ENCODE results near the gene SLC52A1. TPM values are rescaled to one million over a fixed set of nuclear protein-coding genes. Genes with fewer than 3 reads are reported as not detected.

Gene SLC52A1
- total RNA-seq, 1 donor from 2014 or later = 0.20 TPM

DNA sequence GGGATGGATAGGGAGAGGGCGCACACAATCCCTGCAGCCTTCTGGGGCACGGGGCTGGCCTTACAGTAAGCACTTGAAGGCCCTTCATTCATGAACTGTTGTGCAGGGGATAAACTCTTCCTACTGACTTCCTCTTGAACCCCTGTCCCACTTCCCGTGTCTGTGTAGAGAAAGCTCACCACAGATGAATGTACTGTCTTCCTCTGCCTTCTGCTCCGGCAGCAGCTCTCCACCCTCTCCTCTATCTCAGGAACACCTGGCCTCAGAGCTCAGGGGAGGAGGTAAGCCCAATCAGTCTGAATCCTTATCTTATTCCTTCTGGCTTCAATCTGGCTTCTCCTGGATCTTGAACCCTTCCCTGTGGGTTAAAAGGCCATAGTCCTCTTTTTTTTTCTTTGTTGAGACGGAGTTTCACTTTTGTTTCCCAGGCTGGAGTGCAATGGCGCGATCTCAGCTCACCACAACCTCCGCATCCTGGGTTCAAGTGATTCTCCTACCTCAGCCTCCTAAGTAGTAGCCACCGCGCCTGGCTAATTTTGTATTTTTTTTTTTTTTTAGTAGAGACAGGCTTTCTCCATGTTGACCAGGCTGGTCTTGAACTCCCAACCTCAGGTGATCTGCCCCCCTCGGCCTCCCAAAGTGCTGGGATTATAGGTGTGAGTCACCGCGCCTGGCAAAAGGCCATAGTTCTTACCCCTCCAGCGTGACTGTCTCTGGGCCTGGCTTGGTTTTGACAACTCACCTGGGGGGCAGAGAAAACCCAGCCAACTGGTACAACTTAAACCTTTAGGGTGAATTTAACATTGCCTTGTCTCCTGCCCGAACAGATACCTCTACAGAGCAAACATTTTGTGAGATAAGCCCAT lies 7.2 kb upstream of the SLC52A1 start:
- no peak for TF ChIP-seq CTCF (IDR thresholded peaks at IDR 0.05; ENCODE audit: unreplicated experiment)
- Mint-ChIP-seq H3K27ac (no peak overlapping the region), H3K27me3 (ENCODE audit: low read depth) (peaks cover 4% of the 10 kb centered on the region), H3K36me3 (no peaks in the 10 kb centered on the region), H3K4me3 (no peak overlapping the region), H3K4me1 (no peaks in the 10 kb centered on the region), H3K9me3 (peaks cover 4% of the 10 kb centered on the region)
- DNase-seq (ENCODE audit: low spot score in 2 of 2, unreplicated experiment in 2 of 2) = no peak

- Mint-ChIP-seq H3K27ac (no peak overlapping the region), H3K9me3 (peaks cover 1% of the 10 kb centered on the region), H3K27me3 (ENCODE audit: low read depth) (peaks cover 35% of the 10 kb centered on the region), H3K4me1 (peaks cover 3% of the 10 kb centered on the region), H3K36me3 (no peaks in the 10 kb centered on the region), H3K4me3 (peak overlapping the region; percentile 20)
- DNase-seq (ENCODE audit: low spot score in 2 of 2, unreplicated experiment in 2 of 2) = no peak
- no peak for TF ChIP-seq CTCF (IDR thresholded peaks at IDR 0.05; ENCODE audit: unreplicated experiment)
Measured at GRCh38 chr17:5034651-5035050, 575 bp downstream of the SLC52A1 start.

DNA sequence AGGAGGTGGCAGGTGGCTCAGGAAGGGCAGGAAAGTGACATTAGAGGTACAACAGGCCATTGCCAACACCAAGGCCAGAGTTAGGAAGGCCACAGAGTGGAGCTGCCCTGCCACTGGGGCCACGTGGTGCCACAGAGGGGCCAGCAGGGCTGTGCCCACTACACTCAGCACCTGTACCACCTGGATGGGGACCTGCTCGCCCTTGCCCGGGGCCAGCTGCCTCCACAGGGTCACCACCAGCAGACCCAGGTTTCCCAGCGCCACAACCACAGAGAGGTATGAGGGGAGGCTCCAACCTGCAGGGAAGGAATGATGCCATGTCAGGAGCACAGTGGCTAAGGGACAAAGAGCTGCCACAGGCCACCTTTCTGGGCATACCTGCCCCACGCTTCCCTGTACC lies 1.2 kb downstream of the SLC52A1 start:
- H3K27ac Mint-ChIP-seq = no peak overlapping the region
- peak; percentile 3 for TF ChIP-seq CTCF (IDR thresholded peaks at IDR 0.05; ENCODE audit: unreplicated experiment)
- no peaks in the 10 kb centered on the region for H3K36me3 Mint-ChIP-seq
- no peak overlapping the region for H3K4me3 Mint-ChIP-seq
- no peaks in the 10 kb centered on the region for H3K9me3 Mint-ChIP-seq
- peaks cover 38% of the 10 kb centered on the region for H3K27me3 Mint-ChIP-seq (ENCODE audit: low read depth)
- H3K4me1 Mint-ChIP-seq = peaks cover 3% of the 10 kb centered on the region
- no peak for DNase-seq (ENCODE audit: low spot score in 2 of 2, unreplicated experiment in 2 of 2)

- Mint-ChIP-seq H3K27me3 (ENCODE audit: low read depth) (peaks cover 38% of the 10 kb centered on the region), H3K9me3 (no peaks in the 10 kb centered on the region), H3K36me3 (no peaks in the 10 kb centered on the region), H3K27ac (no peak overlapping the region), H3K4me1 (peaks cover 3% of the 10 kb centered on the region), H3K4me3 (no peak overlapping the region)
- peak; percentile 18 for TF ChIP-seq CTCF (IDR thresholded peaks at IDR 0.05; ENCODE audit: unreplicated experiment)
- DNase-seq (ENCODE audit: low spot score in 2 of 2, unreplicated experiment in 2 of 2) = no peak
Measured at GRCh38 chr17:5033352-5034015, 1.7 kb downstream of the SLC52A1 start.

DNA sequence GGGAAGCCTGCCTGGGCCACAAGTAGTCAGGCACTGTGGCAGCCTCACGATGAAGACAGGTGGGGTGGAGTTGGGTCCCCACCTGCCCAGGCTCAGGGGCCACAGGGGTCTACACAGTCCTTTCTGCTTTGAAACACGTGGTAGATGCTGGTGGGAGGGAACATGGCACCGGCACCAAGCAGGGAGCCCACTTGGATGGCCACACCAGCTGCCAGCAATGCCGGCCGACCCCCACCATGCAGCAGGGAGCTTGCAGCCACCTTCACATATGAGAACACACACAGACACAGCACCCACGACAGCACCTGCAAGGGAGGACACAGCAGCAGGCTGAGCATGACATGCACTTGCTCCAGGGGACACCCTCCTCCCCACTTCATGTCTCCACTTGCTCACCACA lies 2.4 kb downstream of the SLC52A1 start:
- H3K4me3 Mint-ChIP-seq = no peak overlapping the region
- peaks cover 3% of the 10 kb centered on the region for H3K4me1 Mint-ChIP-seq
- H3K27ac Mint-ChIP-seq = no peak overlapping the region
- no peak for TF ChIP-seq CTCF (IDR thresholded peaks at IDR 0.05; ENCODE audit: unreplicated experiment)
- H3K36me3 Mint-ChIP-seq = no peaks in the 10 kb centered on the region
- H3K9me3 Mint-ChIP-seq = no peaks in the 10 kb centered on the region
- peaks cover 38% of the 10 kb centered on the region for H3K27me3 Mint-ChIP-seq (ENCODE audit: low read depth)
- no peak for DNase-seq (ENCODE audit: low spot score in 2 of 2, unreplicated experiment in 2 of 2)
